MM.1S (cell line): Measurements from ENCODE around the gene CFAP119.

Experiments
- DNase-seq: peaks from one replicate; pipeline ENCODE4 v3.0.0-alpha.2; 2015
- H2AFZ ChIP-seq: fragments of 300-600 bp; sonication (generic); 2 replicates; pipeline ENCODE4 v1.6.0; 2016; ENCODE audit warnings: antibody characterized with exemption, low read length
- H3F3A ChIP-seq: fragments of 300-600 bp; sonication (generic); 2 replicates; pipeline ENCODE4 v1.6.1; 2016; ENCODE audit warnings: mild to moderate bottlenecking, antibody characterized with exemption, low read length, moderate library complexity, mixed read lengths; ENCODE audit not compliant: insufficient read depth
- H3K27ac ChIP-seq: fragments of 300-600 bp; sonication (generic); 2 replicates; pipeline ENCODE4 v1.5.1; 2016; ENCODE audit warnings: mild to moderate bottlenecking, low read length
- H3K27me3 ChIP-seq: fragments of 300-600 bp; sonication (generic); replicated peaks from 2 replicates; pipeline ENCODE4 v1.6.0; 2016; ENCODE audit warnings: low read length; ENCODE audit not compliant: insufficient read depth
- H3K36me3 ChIP-seq: fragments of 300-600 bp; sonication (generic); replicated peaks from 2 replicates; pipeline ENCODE4 v1.6.1; 2016; ENCODE audit warnings: mild to moderate bottlenecking, low read length, mixed read lengths; ENCODE audit not compliant: insufficient read depth
- H3K4me1 ChIP-seq: fragments of 300-600 bp; sonication (generic); 2 replicates; pipeline ENCODE4 v1.6.1; 2016; ENCODE audit warnings: low read length, mixed read lengths
- H3K4me2 ChIP-seq: fragments of 300-600 bp; sonication (generic); 2 replicates; pipeline ENCODE4 v1.6.0; 2016; ENCODE audit warnings: low read depth, low read length
- H3K4me3 ChIP-seq: fragments of 300-600 bp; sonication (generic); 2 replicates; pipeline ENCODE4 v1.5.1; 2016; ENCODE audit warnings: low read length, mixed read lengths
- H3K79me2 ChIP-seq: fragments of 300-600 bp; sonication (generic); 2 replicates; pipeline ENCODE4 v1.6.1; 2016; ENCODE audit warnings: mixed run types, low read length, mixed read lengths
- H3K9ac ChIP-seq: fragments of 300-600 bp; sonication (generic); 2 replicates; pipeline ENCODE4 v1.6.1; 2016; ENCODE audit warnings: low read length, mixed read lengths
- H3K9me2 ChIP-seq: fragments of 300-600 bp; sonication (generic); replicated peaks from 2 replicates; pipeline ENCODE4 v1.6.1; 2016; ENCODE audit warnings: mild to moderate bottlenecking, low read length, mixed read lengths; ENCODE audit not compliant: insufficient read depth
- H3K9me3 ChIP-seq: fragments of 300-600 bp; sonication (generic); replicated peaks from 2 replicates; pipeline ENCODE4 v1.6.1; 2016; ENCODE audit warnings: mild to moderate bottlenecking, low read length, mixed read lengths; ENCODE audit not compliant: insufficient read depth
- H4K20me1 ChIP-seq: fragments of 300-600 bp; sonication (generic); 2 replicates; pipeline ENCODE4 v1.6.1; 2016; ENCODE audit warnings: mild to moderate bottlenecking, low read length, moderate library complexity, mixed read lengths; ENCODE audit not compliant: insufficient read depth
- CTCF ChIP-seq: fragments of 300-600 bp; sonication (generic); IDR thresholded peaks from 2 replicates; pipeline ENCODE4 v1.5.1; 2016; ENCODE audit warnings: antibody characterized with exemption, low read length, mixed read lengths
- EZH2 ChIP-seq: fragments of 300-600 bp; sonication (generic); optimal IDR thresholded peaks from 2 replicates; pipeline ENCODE3; 2017; ENCODE audit warnings: low read depth, mild to moderate bottlenecking, antibody characterized with exemption, low read length, mixed read lengths
- EZH2phosphoT487 ChIP-seq: fragments of 300-600 bp; sonication (generic); IDR thresholded peaks from 2 replicates; pipeline ENCODE4 v1.6.1; 2018; ENCODE audit warnings: antibody characterized with exemption, low read length

CFAP119 gene

GRCh38 chr16:30771726-30772125 is 9.9 kb upstream of the CFAP119 start:
- Histone ChIP-seq H3K36me3 (peaks cover 5% of the 10 kb centered on the region; the same call in 1 of the 2 replicates), H3K4me3 (no peak overlapping the region), H3F3A (no peaks in the 10 kb centered on the region), H3K79me2 (no peaks in the 10 kb centered on the region), H3K27me3 (no peaks in the 10 kb centered on the region), H3K4me1 (no peaks in the 10 kb centered on the region), H3K9me2 (no peaks in the 10 kb centered on the region), H3K9ac (no peak overlapping the region), H2AFZ (no peak overlapping the region), H3K9me3 (no peaks in the 10 kb centered on the region), H3K27ac (no peak overlapping the region), H4K20me1 (no peaks in the 10 kb centered on the region), H3K4me2 (no peak overlapping the region)
- no peak for TF ChIP-seq EZH2phosphoT487
- TF ChIP-seq CTCF, result no peak
- no peak for TF ChIP-seq EZH2
- no peak for DNase-seq

GRCh38 chr16:30769379-30770089 is 7.7 kb upstream of the CFAP119 start:
- Histone ChIP-seq H3K36me3 (peaks cover 5% of the 10 kb centered on the region; the same call in 1 of the 2 replicates), H3K27ac (no peak overlapping the region), H3K4me2 (no peak overlapping the region), H3K27me3 (no peaks in the 10 kb centered on the region), H4K20me1 (no peaks in the 10 kb centered on the region), H3K4me1 (no peaks in the 10 kb centered on the region), H3K4me3 (no peak overlapping the region), H3F3A (no peaks in the 10 kb centered on the region), H3K9me2 (no peaks in the 10 kb centered on the region), H2AFZ (no peak overlapping the region), H3K9ac (no peak overlapping the region), H3K79me2 (peaks cover under 1% of the 10 kb centered on the region), H3K9me3 (no peaks in the 10 kb centered on the region)
- TF ChIP-seq EZH2phosphoT487 (no peak), EZH2 (no peak), CTCF (no peak)
- DNase-seq, result no peak

DNA sequence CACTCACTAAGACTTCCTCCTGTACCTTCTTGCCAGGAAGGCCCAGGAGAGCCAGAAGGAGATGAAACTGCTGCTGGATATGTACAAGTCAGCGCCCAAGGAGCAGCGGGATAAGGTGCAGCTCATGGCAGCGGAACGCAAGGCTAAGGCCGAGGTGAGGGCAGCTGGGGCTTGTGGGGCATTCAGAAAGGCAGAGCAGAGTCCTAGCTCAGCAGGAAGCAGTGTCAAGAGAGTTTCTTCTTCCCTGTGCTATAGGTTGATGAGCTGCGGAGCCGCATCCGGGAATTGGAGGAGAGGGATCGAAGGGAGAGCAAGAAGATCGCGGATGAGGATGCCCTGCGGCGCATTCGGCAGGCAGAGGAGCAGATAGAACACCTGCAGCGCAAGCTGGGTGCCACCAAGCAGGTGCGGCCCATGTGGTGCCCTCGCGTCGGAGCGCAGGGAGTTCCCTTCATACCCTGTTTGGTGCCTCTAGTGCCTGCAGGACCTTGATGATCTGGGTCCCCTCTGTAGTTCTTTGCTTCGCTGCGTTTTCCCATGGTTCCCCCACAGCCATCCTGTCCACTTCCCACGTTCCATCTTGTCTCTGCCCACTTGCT is 6.8 kb upstream of the CFAP119 start:
- no peak for DNase-seq
- Histone ChIP-seq H4K20me1 (no peaks in the 10 kb centered on the region), H3K79me2 (peaks cover 9% of the 10 kb centered on the region), H3F3A (no peaks in the 10 kb centered on the region), H3K4me2 (no peak overlapping the region), H3K27me3 (no peaks in the 10 kb centered on the region), H2AFZ (no peak overlapping the region), H3K9me2 (no peaks in the 10 kb centered on the region), H3K27ac (no peak overlapping the region), H3K4me1 (no peaks in the 10 kb centered on the region), H3K9ac (no peak overlapping the region), H3K9me3 (no peaks in the 10 kb centered on the region), H3K4me3 (no peak overlapping the region), H3K36me3 (peaks cover 9% of the 10 kb centered on the region)
- TF ChIP-seq EZH2phosphoT487 (no peak), EZH2 (no peak), CTCF (no peak)
